ENCODE data around the gene OR2W1.
A peak's percentile ranks its signal among the peaks of the same experiment; 100 is the strongest.

OR2W1 gene, protein sequence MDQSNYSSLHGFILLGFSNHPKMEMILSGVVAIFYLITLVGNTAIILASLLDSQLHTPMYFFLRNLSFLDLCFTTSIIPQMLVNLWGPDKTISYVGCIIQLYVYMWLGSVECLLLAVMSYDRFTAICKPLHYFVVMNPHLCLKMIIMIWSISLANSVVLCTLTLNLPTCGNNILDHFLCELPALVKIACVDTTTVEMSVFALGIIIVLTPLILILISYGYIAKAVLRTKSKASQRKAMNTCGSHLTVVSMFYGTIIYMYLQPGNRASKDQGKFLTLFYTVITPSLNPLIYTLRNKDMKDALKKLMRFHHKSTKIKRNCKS

GRCh38 chr6:29045075-29045474 lies at the start of gene OR2W1:
OR2W1 (minus strand) TSS chr6:29045175; CDS start chr6:29045175, 0 bp downstream.
- no peak for DNase-seq

DNA sequence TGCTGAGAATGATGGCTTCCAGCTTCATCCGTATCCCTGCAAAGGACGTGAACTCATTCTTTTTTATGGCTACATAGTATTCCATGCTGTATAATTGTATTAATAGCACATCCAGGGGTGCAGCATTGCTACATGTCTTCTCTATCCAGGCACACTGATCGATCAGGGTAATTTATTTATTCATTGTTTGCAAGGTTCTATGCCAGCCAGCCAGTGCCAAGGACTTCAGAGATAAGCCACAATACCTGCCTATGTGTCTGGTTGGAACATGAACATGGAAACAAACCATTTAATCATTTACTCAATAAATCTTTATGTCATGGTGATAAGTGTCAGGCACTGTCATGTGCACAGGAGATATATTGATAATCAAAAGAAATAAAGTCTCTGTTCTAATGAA lies 48.0 kb upstream of the OR2W1 start:
- DNase-seq: no peak

- DNase-seq: no peak
Measured at GRCh38 chr6:29087213-29087612, 42.2 kb upstream of the OR2W1 start, which contains the start of gene OR2B3. OR2B3 (minus strand) TSS chr6:29087313; CDS start chr6:29087248, 65 bp downstream.

- no peak for DNase-seq
Measured at GRCh38 chr6:29082457-29082856, 37.5 kb upstream of the OR2W1 start.

- no peak for DNase-seq
Measured at GRCh38 chr6:29081312-29081711, 36.3 kb upstream of the OR2W1 start.

GRCh38 chr6:29079203-29079602 lies 34.2 kb upstream of the OR2W1 start:
- no peak for DNase-seq

DNA sequence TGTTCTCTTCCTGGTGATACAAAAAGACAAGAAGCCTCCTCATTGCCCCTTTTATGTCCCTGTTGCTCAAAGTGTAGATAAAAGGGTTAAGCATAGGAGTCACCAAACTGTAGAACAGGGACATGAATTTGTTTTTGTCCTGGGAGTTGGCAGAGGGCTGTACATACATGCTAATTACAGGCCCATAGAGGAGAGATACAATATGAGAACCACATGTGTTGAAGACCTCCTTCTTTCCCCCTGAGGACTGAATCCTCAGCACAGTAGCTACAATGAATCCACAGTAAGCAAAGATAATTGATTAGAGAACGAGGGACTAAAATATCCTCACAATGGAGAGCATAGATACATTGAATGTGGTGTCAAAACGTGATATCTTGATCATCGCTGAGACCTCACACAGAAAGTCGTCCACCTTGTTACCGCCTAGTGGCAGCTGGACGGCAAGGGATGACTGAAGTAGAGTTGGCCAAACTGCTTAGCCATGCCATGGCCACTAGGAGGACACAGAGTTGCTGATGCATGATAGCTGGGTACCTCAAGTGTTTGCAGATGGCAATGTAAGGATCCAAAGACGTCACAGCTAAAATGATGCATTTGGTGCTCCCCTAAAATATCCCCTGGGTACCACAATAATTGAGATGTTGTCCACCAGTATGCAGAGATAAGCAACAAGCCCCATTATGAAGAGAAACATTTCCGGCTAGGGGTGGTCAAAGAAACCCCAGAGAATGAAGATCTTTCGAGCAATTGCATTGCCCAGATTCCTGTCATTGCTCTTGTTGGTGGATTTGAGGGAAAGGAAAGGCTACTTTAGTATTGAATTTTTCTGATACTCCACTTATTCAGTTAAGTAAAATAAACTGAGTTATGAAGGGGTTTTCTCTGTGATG lies 27.1 kb upstream of the OR2W1 start:
- DNase-seq: peak in 1 of 2 experiments; percentile 36

GRCh38 chr6:29051680-29052079 lies 6.7 kb upstream of the OR2W1 start:
- no peak for DNase-seq

- DNase-seq: no peak
Measured at GRCh38 chr6:29035951-29036350, 9.0 kb downstream of the OR2W1 start.

DNA sequence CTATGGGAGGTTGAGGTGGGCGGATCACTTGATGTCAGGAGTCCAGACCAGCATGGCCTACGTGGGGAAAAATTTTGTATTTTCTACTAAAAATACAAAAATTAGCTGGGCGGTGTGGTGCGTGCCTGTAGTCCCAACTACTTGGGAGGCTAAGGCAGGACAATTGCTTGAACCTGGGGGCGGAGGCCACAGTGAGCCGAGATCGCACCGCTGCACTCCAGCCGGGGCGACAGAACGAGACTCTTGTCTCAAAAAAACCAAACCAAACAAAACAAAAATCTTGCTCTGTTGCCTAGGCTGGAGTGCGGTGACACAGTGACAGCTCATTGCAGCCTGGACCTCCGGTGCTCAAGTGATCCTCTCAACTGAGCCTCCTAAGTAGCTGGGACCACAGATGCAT lies 16.2 kb downstream of the OR2W1 start:
- no peak for DNase-seq

- DNase-seq: no peak
Measured at GRCh38 chr6:29025927-29026585, 18.9 kb downstream of the OR2W1 start.

GRCh38 chr6:29021434-29021833 lies 23.5 kb downstream of the OR2W1 start:
- DNase-seq: no peak

- no peak for DNase-seq
Measured at GRCh38 chr6:29019629-29020028, 25.3 kb downstream of the OR2W1 start.

DNA sequence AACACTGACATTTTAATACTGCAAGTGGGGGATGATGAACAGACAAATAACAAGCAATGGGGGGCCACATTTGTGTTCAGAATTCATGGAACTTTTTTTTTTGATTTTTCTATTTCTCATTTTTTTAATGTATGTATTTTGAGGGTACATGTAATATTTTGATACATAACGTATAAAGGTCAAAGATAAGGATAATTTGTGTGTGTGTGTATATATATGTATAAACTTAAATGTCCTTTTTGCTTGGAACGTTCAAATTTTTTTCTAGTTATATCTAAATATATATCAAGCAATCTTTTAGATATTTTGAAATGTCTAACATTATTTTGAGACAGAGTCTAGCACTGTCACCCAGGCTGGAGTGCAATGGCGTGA lies 27.6 kb downstream of the OR2W1 start:
- DNase-seq: no peak

- peak; percentile 35 to 71 for DNase-seq
Measured at GRCh38 chr6:29016559-29017427, 28.2 kb downstream of the OR2W1 start.

DNA sequence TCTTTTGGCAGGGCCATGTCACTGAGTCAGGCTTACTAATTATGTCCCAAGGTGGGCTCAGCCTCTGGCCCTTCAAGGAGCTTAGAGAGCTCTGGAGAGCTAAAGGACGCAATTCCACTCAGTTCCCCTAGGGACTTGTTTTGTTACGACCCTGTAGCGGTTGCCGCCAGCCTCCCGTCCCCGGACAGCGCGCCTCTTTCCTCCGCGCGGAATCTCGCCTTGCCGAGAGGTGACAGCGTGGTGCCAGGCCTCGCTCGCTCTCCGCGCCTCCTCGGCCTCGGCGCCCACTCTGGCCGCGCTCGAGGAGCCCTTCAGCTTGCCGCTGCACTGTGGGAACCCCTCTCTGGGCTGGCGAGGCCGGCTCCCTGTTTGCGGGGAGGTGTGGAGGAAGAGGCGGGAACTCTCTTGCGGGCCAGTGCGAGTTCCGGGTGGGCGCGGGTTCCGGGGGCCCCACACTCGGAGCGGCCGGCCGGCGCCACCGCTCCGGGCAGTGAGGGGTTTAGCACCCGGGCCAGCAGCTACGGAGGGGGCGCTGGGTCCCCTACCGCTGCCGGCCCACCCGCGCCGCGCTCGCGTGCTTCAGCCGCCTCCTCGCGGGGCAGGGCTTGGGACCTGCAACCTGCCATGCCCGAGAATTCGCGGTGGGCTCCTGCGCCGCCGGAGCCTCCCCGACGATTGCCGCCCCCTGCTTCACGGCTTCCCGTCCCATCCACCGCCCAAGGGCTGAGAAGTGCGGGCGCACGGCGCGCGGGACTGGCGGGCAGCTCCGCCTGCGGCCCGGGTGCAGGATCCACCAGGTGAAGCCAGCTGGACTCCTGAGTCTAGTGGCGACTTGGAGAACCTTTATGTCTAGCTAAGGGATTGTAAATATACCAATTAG lies 30.0 kb downstream of the OR2W1 start:
- no peak for DNase-seq

DNA sequence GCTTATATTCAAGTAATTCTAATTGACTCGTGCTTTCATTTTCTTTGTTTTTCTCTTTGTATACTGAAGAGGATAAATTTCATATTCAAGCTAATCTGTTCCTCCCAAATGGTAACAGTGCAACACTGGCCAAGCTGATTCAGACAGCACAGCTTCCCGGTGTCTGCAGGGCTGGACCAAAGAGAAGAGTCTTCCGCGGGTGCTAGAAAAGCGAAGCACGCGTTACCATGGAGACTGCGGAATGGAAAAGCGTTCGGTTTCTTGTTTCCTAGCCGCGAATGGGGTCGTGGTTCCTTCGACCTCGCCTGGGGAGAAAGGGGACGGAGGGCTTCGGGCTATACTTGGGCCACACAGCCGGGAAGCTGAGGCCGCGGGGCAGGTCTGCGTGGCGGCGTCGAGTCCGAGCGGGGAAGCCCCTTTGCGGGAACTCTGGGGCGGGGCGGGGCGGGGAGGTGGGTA lies 33.7 kb downstream of the OR2W1 start:
- no peak for DNase-seq

DNA sequence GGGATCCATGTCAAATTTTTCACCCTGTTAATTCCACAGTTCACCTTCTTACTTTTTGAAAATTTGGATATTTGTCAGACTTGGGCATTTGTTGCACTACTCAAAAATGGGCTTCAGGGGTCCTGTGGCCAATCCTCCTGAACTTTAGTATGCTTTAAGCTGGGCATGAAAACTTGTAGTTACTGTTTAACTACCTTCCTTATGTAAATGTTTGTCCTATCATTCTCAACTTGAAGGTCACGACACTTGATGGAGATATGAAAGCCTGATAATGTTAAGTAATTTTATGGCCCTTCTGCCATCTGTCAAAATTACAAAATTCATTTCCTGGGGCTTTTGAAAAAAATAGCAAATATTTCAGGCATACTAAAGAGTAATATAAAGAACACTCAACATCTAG lies 35.6 kb downstream of the OR2W1 start:
- DNase-seq: no peak

GRCh38 chr6:29008089-29008488 lies 36.9 kb downstream of the OR2W1 start:
- no peak for DNase-seq

DNA sequence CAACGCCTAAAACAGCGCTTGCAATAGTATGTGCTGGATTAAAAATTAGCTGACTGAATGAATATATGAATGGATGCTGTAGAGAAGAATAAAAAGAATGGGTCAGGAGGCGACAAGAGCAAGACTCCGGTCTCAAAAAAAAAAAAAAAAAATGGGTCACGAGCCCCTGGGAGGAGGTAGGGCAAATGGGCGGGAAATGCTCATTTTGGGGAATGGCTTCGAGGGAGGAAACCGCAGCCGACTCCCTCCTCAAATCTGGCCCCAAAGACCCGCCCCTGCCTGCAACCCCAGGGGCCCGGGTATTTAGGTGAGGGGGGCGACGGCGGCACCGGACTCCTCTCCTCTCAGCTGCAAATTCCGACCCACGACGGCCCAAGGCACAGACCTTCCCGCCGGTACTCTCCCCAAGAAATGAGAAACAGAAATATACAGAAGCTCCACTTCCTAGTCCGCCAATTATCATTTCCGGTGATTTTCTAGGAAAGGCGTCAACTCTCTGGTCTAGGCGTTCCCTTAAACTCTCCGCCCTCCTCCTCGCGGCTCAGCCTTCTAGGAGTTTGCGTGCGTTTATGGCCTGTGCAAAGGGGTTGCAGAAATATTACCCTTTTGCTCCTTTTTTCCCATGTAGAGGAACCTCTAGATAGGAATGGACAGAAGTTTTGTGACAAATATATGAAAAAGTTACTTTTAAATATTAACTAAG lies 39.6 kb downstream of the OR2W1 start, which contains the start of gene ZNF311:
Gene ZNF311, minus strand, starts transcription at position 133 of the 703 bp plus-strand sequence. CDS start 1,361 bp downstream, outside the sequence.
- DNase-seq: peak in 1 of 2 experiments; percentile 1

Data from SW 1271 (cell line).